Measurements from ENCODE around the gene CYP2B6.

DNA sequence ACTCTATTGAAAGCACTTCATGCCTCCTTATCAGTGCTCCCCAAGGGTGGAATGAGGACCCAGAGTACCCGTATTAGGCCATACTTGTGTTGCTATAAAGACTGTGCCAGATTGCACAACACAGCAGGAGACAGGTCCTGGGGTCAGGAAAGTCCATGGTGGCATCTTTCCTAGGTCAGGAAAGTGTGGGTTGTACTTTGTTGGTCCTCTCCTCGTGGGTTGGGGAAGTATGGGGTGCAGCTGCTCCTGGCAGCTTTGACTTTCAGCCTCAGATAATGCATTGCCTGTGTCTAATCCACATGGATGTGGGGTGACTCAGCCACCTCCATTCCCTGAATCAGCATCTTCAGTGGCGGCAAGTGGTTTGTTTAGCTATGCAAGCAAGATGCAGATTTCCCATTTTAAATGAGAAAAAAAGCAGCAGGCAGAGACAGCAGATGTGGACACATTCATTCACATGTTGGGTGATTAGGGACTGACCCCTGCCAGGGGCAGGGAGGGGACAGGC, 8.4 kb upstream of the CYP2B6 start:
- no peak for TF ChIP-seq POLR2A (IDR thresholded peaks at IDR 0.05; ENCODE audit: low read depth, low read length)
- no peak for TF ChIP-seq POLR2AphosphoS5 (IDR thresholded peaks at IDR 0.05; ENCODE audit: low read depth, low read length)
